Activated CD4-positive, CD25-positive, alpha-beta regulatory T cell treated with anti-CD3 and anti-CD28 coated beads, Interleukin-2, amount 50 U/mL, for 72 hours (primary cell): ENCODE measurements around the gene TNFRSF11A.
A peak's percentile ranks its signal among the peaks of the same experiment; 100 is the strongest.

Source experiments
- DNase-seq: peaks from one replicate; pipeline ENCODE4 v3.0.0; 2021

The TNFRSF11A gene

GRCh38 chr18:62324917-62325805 is at the start of gene TNFRSF11A:
Gene TNFRSF11A (plus strand): TSS chr18:62325310. CDS start chr18:62325353, 43 bp downstream.
- peak; percentile 71 for DNase-seq

DNA sequence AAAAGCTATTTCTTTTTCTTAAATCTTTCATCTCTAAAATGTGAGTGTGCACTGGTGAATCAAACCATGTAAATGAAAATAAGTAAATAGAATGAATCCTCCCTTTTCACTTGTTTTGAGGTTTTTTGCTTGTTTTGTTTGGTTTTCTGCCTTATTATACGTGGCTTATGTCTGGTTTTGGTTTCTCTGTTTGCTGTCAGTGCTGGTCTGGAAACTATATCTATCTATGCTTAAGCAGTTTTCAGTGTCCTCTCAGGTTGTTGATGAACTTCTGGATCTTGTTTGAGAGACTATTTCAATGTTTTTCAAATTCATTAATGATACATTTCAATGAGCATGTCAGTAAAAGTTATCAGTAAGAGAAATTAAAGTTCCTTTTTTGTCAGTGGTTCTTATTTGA is 48.1 kb upstream of the TNFRSF11A start:
- no peak for DNase-seq

- no peak for DNase-seq
These were observed 45.5 kb upstream of the TNFRSF11A start for GRCh38 chr18:62279561-62279960.

DNA sequence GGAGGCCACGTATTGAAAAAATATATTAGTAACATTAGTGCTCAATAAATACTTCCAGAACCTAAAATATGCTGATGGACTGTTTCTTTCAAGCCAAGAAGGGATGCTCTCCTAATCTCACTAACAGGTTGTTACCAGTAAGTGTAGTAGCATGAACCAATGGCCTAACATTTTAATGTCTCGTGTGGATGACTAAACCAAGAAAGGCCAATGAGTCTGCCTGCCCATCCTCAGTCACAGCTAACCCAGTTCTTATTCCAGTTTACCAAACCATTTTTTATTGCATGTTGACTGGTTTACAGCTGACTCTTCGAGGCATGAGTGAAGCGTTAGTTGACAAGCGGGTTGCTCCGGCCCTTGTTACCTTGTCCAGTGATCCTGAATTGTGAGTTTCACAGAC is 45.1 kb upstream of the TNFRSF11A start:
- DNase-seq: no peak

GRCh38 chr18:62280786-62281185 is 44.3 kb upstream of the TNFRSF11A start:
- no peak for DNase-seq

DNA sequence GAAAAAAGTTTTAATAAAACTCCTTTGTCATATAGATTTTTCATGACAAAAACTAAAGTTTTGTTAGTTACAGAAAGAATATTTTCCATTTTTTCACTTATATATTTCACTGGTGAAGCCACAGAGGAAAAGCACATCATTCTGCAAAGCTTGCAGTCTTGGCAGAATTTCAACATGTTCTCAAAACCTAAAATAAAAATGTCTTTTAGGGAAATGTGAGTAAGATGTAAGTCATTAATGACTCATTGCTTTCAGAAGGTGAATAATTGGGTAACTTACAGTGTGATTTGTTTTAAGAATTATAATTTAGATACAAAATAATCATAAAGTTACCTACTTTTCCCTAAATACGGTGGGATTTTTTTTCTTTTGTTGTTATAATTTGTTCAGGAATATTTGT is 43.4 kb upstream of the TNFRSF11A start:
- DNase-seq: no peak

GRCh38 chr18:62282188-62282629 is 42.9 kb upstream of the TNFRSF11A start:
- no peak for DNase-seq

DNA sequence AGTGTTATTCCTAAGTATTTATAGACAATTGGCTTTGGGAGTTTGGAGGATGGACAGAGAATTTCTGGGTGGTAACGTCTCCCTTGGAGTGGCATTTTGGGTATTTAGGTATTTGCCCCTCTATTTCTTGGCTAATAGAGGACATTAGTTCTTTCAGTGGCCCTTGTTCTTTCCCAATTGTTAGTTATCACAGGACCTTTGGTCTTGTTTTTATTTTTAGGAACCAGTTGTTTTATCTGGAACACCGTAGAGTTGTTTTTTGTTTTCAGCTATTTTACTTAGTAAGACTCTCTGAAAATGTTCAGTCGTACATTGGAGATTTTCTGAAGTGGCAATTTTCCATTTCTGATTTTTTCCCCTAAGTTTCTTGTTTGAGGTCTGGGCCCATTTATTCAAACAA is 40.5 kb upstream of the TNFRSF11A start:
- DNase-seq: no peak

- no peak for DNase-seq
These were observed 39.8 kb upstream of the TNFRSF11A start for GRCh38 chr18:62285281-62285680.

DNA sequence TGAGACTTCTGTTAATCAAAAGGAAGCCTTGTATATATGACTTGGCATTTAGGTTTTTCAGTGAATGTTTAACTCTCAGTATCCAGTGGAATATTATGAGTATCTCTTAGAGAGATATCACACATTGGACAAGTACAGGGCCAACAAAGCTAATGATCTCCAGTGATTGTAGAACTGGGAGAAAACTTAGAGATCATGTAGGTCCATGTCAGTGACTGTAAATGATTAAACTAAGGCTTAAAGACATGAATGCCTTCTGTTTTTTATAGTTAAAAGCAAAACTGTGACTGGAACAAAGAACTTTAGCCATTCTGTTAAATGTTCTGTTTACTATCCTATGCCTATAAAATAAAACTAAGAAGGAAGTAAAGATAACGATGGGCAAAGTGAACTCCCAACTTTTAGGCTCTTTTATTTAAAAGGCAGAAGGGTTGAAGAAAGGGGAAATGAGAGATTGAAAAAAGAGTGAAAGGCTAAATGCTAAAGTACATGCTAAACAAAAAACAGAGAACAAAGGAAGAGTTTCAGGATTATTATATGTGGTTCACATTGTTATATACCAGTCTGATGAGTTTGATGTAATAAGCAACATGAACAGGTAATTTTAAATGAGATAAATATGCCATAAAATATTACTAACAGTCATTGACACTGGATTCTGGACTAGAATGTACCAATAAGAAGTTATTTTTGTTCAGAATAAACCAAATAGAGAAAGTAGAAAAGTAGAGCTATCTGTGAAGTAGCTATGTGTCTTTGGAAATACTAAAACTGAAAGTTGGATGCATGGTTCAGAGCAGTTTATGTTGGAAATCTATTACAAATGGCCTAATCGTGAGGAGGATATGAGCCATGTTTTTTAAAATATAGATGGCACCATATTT is 37.1 kb upstream of the TNFRSF11A start:
- DNase-seq: no peak

DNA sequence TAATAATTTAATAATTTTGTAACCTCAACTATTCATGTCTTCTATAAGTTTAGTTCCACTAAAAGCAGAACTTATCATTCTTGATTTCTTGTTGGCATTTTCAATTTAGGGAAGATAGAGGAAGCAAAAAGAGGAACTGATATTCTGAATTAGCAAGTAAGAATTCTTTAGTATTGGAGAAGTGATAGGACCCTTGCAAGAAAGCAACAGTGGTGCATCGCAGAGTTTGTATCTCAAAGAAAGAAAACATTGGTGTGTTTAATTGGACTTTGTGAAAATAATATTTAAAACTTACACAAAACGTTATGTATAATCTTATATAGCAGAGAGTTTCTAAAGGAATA is 36.5 kb upstream of the TNFRSF11A start:
- DNase-seq: no peak

DNA sequence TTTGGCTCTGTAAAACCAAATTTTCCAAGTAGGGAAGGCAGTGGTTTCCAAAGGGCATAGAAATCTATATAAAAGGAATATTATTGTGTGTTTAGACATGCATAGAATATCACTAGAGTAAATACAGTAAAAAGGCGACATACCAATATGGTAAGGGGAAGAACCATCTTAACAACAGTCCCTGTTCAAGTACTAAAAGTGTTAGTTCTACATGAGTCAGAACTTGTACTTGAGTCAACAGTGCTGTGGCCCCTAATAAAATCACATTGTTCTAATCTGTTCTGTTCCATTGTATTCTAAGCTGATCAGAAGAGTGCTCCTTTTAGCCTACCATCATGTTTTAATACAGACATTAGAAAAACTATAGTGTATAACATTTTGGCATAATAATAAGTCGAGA is 36.1 kb upstream of the TNFRSF11A start:
- no peak for DNase-seq

GRCh38 chr18:62294073-62294472 is 31.0 kb upstream of the TNFRSF11A start:
- DNase-seq: no peak

GRCh38 chr18:62300359-62300963 is 24.6 kb upstream of the TNFRSF11A start:
- no peak for DNase-seq

GRCh38 chr18:62301322-62301721 is 23.8 kb upstream of the TNFRSF11A start:
- DNase-seq: no peak

DNA sequence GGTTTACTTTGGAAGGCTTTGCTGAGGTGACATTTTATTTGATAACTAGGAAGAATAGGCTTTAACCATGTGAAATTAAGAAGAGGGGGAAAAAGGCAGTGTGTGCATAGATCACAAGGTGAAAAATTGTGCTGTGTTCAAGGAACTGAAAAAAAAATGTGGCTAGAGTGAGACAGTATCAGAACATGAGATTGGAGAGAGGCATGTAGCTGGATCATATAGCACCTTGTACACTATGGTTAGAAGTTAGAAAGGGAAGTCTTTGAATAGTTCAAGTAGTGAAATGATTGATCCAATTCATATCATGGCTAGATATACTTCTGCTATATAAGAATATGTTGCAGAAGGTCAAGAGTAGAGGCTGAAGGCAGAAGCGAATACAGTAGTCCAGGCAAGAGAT is 12.3 kb upstream of the TNFRSF11A start:
- no peak for DNase-seq

DNA sequence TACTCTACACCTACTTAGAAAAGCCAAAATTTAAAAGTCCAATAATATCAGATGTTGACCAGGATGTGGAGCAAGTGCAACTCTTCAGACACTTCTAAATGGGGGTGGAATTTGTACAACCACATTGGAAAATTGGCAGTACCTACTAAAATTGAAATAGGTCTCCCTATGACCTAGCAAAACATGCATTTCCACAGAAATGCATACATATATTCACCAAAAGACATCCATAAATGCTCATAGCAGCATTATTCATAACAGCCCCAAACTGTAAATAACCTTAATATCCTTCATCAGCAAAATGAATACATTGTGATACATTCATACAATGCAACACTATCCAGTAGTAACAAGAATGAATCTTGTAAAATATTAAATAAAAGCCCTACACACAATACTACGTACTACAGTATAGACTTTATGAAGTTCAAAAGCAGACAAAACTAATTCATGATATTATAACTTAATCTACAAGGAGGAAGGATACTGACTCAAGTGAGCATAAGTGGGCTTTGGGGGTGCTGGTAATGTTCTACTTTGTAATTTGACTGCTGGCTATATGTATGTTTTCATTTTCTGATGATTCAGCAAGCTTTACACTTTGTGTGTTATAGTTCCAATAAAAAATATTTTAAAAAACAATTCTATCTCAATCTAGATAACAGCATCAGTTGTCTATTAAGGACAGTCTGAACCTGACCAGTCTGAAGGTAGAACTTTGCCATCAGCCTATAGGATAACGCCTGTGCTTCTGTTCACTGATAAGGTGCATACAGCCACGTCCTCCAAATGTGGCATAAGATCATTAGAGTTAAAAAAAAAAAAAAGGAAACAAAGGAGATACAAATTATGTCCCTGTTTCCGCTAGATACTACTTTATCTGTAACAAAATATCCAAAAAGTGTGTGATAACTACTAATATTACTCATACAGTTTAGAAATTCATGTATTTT is 6.6 kb upstream of the TNFRSF11A start:
- no peak for DNase-seq

- DNase-seq: no peak
These were observed 3.9 kb upstream of the TNFRSF11A start for GRCh38 chr18:62321201-62321600.

DNA sequence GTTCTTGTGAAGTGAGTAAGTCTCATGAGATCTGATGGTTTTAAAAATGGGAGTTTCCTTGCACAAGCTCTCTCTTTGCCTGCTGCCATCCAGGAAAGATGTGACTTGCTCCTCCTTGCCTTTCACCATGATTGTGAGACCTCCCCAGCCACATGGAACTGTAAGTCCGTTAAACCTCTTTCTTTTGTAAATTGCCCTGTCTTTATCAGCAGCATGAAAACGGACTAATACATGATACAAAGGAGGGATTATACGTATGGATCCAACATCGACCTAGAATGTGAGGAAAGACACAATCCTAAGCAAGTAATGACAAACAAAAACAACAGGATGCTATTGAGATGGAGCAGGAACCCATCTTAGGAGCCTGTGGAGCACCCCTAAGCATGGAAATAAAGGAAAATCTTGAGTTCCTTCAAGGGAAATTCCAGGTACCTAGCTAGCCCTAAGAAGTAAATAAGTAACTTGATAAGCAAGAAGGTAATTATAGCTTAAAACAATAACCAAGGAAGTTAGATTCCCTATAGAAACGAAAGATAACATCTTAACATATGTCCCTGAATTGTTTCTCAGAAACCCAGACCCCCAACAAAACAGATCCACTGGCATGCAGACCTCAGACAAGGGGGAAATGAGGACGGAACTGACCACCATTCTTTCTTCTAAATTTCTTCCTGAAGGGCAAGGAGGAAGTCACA is 1.5 kb upstream of the TNFRSF11A start:
- DNase-seq: no peak

- DNase-seq: no peak
These were observed 805 bp upstream of the TNFRSF11A start for GRCh38 chr18:62324181-62324828.
